AG09309 (cell line): Measurements from ENCODE around the gene GSTM1.

Source experiments
- DNase-seq: peaks from one replicate; pipeline ENCODE4 v3.0.0-alpha.2; 2010; ENCODE audit warnings: low read depth
- H3K4me3 ChIP-seq: 2 replicates; pipeline ENCODE4 v1.5.1; 2011; ENCODE audit warnings: mild to moderate bottlenecking, low read depth, low read length, moderate library complexity; ENCODE audit not compliant: control insufficient read depth
- CTCF ChIP-seq: IDR thresholded peaks from 2 replicates; pipeline ENCODE4 v1.5.1; 2011; ENCODE audit warnings: mild to moderate bottlenecking, low read depth, low read length, inconsistent platforms; ENCODE audit not compliant: insufficient read depth, control insufficient read depth; ENCODE audit errors: missing control alignments

GSTM1 gene

GRCh38 chr1:109725510-109725909 lies 37.9 kb downstream of the GSTM1 start:
- H3K4me3 ChIP-seq: no peak overlapping the region
- no peak for TF ChIP-seq CTCF
- DNase-seq: no peak

GRCh38 chr1:109726007-109726406 lies 38.4 kb downstream of the GSTM1 start:
- no peak for DNase-seq
- H3K4me3 ChIP-seq: no peak overlapping the region
- TF ChIP-seq CTCF: no peak

- TF ChIP-seq CTCF: no peak
Measured at GRCh38 chr1:109726728-109727373, 39.2 kb downstream of the GSTM1 start.

GRCh38 chr1:109728870-109729269 lies 41.3 kb downstream of the GSTM1 start:
- TF ChIP-seq CTCF: no peak
- H3K4me3 ChIP-seq: no peak overlapping the region

More at GRCh38 chr1:109726728-109727373, 39.2 kb downstream of the GSTM1 start:
- DNase-seq: no peak
- no peak overlapping the region for H3K4me3 ChIP-seq

GRCh38 chr1:109730666-109731065 lies 43.0 kb downstream of the GSTM1 start:
- no peak for TF ChIP-seq CTCF
- DNase-seq: no peak
- no peak overlapping the region for H3K4me3 ChIP-seq

More at GRCh38 chr1:109728870-109729269, 41.3 kb downstream of the GSTM1 start:
- no peak for DNase-seq

GRCh38 chr1:109732390-109732881 lies 44.8 kb downstream of the GSTM1 start:
- no peak for TF ChIP-seq CTCF
- DNase-seq: no peak
- H3K4me3 ChIP-seq: no peak overlapping the region
